Measurements from ENCODE around the gene DRGX. TPM values are rescaled to one million over a fixed set of nuclear protein-coding genes. Genes with fewer than 3 reads are reported as not detected.

Gene DRGX
- polyA plus RNA-seq, 1 experiment: not detected

GRCh38 chr10:49408519-49409306 lies 12.8 kb upstream of the DRGX start:
- POLR2A ChIA-PET: no interaction called here
- no peaks in the 10 kb centered on the region for H3K9me3 ChIP-seq (ENCODE audit: control insufficient read depth, insufficient read depth, low read length)
- TF ChIP-seq CTCF (IDR thresholded peaks at IDR 0.05; ENCODE audit: low read depth, low read length): peak; percentile 36
- no peak overlapping the region for H3K27ac ChIP-seq (ENCODE audit: low read depth, low read length)
- CTCF ChIA-PET: interaction anchor here (0.8 to 8.0 kb wide), 18 partner anchors 7 to 752 kb away, joined by 3 to 229 read pairs (median 11); no protein-coding TSS in a partner anchor
- DNase-seq (ENCODE audit: low read depth, low spot score): no peak
- H3K27me3 ChIP-seq (ENCODE audit: control insufficient read depth, insufficient read depth, low read length): peaks cover 17% of the 10 kb centered on the region
- H3K4me3 ChIP-seq (ENCODE audit: low read depth, low read length): no peak overlapping the region

- ChIA-PET POLR2A (no interaction called here), CTCF (interaction anchor here (0.6 to 8.0 kb wide), 40 partner anchors 8 to 751 kb away, joined by 3 to 229 read pairs (median 6); partner anchors contain the start of gene ERCC6)
- Histone ChIP-seq H3K27me3 (ENCODE audit: control insufficient read depth, insufficient read depth, low read length) (peaks cover 20% of the 10 kb centered on the region), H3K4me3 (ENCODE audit: low read depth, low read length) (no peak overlapping the region), H3K9me3 (ENCODE audit: control insufficient read depth, insufficient read depth, low read length) (no peaks in the 10 kb centered on the region), H3K27ac (ENCODE audit: low read depth, low read length) (no peak overlapping the region)
- peak; percentile 94 for TF ChIP-seq CTCF (IDR thresholded peaks at IDR 0.05; ENCODE audit: low read depth, low read length)
- peak; percentile 21 for DNase-seq (ENCODE audit: low read depth, low spot score)
Measured at GRCh38 chr10:49407552-49408137, 11.8 kb upstream of the DRGX start.

- Histone ChIP-seq H3K9me3 (ENCODE audit: control insufficient read depth, insufficient read depth, low read length) (no peaks in the 10 kb centered on the region), H3K27ac (ENCODE audit: low read depth, low read length) (no peak overlapping the region), H3K27me3 (ENCODE audit: control insufficient read depth, insufficient read depth, low read length) (peaks cover 20% of the 10 kb centered on the region), H3K4me3 (ENCODE audit: low read depth, low read length) (no peak overlapping the region)
- CTCF ChIA-PET: interaction anchor here (0.6 to 8.0 kb wide), 35 partner anchors 8 to 751 kb away, joined by 3 to 229 read pairs (median 7); partner anchors contain the start of gene ERCC6
- POLR2A ChIA-PET: no interaction called here
- TF ChIP-seq CTCF (IDR thresholded peaks at IDR 0.05; ENCODE audit: low read depth, low read length): no peak
- DNase-seq (ENCODE audit: low read depth, low spot score): no peak
Measured at GRCh38 chr10:49407151-49407550, 11.3 kb upstream of the DRGX start.

GRCh38 chr10:49404321-49404878 lies 8.5 kb upstream of the DRGX start:
- no peak for DNase-seq (ENCODE audit: low read depth, low spot score)
- Histone ChIP-seq H3K4me3 (ENCODE audit: low read depth, low read length) (no peak overlapping the region), H3K9me3 (ENCODE audit: control insufficient read depth, insufficient read depth, low read length) (no peaks in the 10 kb centered on the region), H3K27me3 (ENCODE audit: control insufficient read depth, insufficient read depth, low read length) (peaks cover 22% of the 10 kb centered on the region), H3K27ac (ENCODE audit: low read depth, low read length) (no peak overlapping the region)
- ChIA-PET CTCF (interaction anchor here (1.1 to 1.7 kb wide), 2 partner anchors 106 to 108 kb away, joined by 3 to 7 read pairs; no protein-coding TSS in a partner anchor), POLR2A (no interaction called here)
- TF ChIP-seq CTCF (IDR thresholded peaks at IDR 0.05; ENCODE audit: low read depth, low read length): no peak

All from AG04450 (cell line).